ENCODE data around the gene NPRL2. TPM values are rescaled to one million over a fixed set of nuclear protein-coding genes. Genes with fewer than 3 reads are reported as not detected.

The NPRL2 gene
- total and polyA plus RNA-seq, 2 of the 8 experiments (the other 6 are each of a cell fraction or from before 2014, with no cell fraction given): 28.4 to 51.4 TPM

- Histone ChIP-seq H3K27ac (ENCODE audit: low read depth, low read length) (no peak overlapping the region), H3K9me3 (ENCODE audit: insufficient read depth in 2 of 2, low read depth in 1 of 2, low read length in 1 of 2) (no peaks in the 10 kb centered on the region), H3K27me3 (replicated peaks in 1 of 4; ENCODE audit: control insufficient read depth in 3 of 4, extremely low read depth in 1 of 4, insufficient read depth in 3 of 4, low read length in 3 of 4) (no peaks in the 10 kb centered on the region), H3K56ac (replicated peaks; ENCODE audit: insufficient read length, low read depth, low read length) (no peak overlapping the region), H2BK120ac (replicated peaks; ENCODE audit: low read depth, low read length) (no peak overlapping the region), H3K4me2 (ENCODE audit: insufficient read depth in 1 of 2, low read depth in 2 of 2, low read length in 2 of 2) (peak overlapping the region in 1 of 2 experiments; percentile 21; a peak in 1 of 4 replicates), H2AK5ac (ENCODE audit: low read depth, low read length) (no peak overlapping the region), H3K36me3 (ENCODE audit: control insufficient read depth in 2 of 4, insufficient read depth in 4 of 4, low read length in 3 of 4) (peaks cover 4 to 13% (median 12%) of the 10 kb centered on the region in 4 experiments; a peak in 5 of 8 replicates), H3K4me1 (replicated peaks in 1 of 4; ENCODE audit: control insufficient read depth in 3 of 4, insufficient read depth in 4 of 4, low read length in 3 of 4) (peaks cover 0 to 37% (median 22%) of the 10 kb centered on the region in 4 experiments; a peak in 6 of 7 replicates), H2BK12ac (ENCODE audit: low read depth, low read length) (peak overlapping the region; percentile 44; the same call in 1 of the 2 replicates), H3K23me2 (ENCODE audit: low read depth, low read length) (peaks cover 28% of the 10 kb centered on the region), H3K9ac (replicated peaks in 1 of 4; ENCODE audit: extremely low read depth in 1 of 4, low read depth in 3 of 4, low read length in 3 of 4) (no peak overlapping the region), H4K91ac (replicated peaks; ENCODE audit: insufficient read length, low read length) (no peak overlapping the region), H3K4ac (replicated peaks; ENCODE audit: insufficient read length, low read depth, low read length) (no peak overlapping the region), H4K20me1 (replicated peaks in 1 of 2; ENCODE audit: control insufficient read depth in 1 of 2, insufficient read depth in 2 of 2, low read length in 2 of 2) (peaks cover 4 to 12% of the 10 kb centered on the region in 2 experiments), H3K79me2 (ENCODE audit: control insufficient read depth in 1 of 2, insufficient read depth in 2 of 2, low read length in 2 of 2) (peaks cover 0 to 24% of the 10 kb centered on the region in 2 experiments; a peak in 2 of 4 replicates), H4K8ac (ENCODE audit: extremely low read depth, insufficient read depth, low read length) (no peak overlapping the region), H2BK5ac (ENCODE audit: low read depth, low read length) (no peak overlapping the region), H3K23ac (ENCODE audit: insufficient read length) (no peak overlapping the region), H2BK15ac (ENCODE audit: low read length) (peak overlapping the region; percentile 48; the same call in 1 of the 2 replicates), H2BK20ac (ENCODE audit: low read length) (no peak overlapping the region; the same call in 1 of the 2 replicates), H2AFZ (ENCODE audit: low read length) (no peak overlapping the region), H3K18ac (ENCODE audit: extremely low read depth, low read length) (no peak overlapping the region), H3K4me3 (ENCODE audit: extremely low read depth in 1 of 4, insufficient read depth in 2 of 4, low read depth in 3 of 4, low read length in 4 of 4) (no peak overlapping the region), H4K5ac (ENCODE audit: insufficient read length, low read depth, low read length) (no peak overlapping the region), H3K14ac (ENCODE audit: insufficient read length) (no peak overlapping the region), H3K79me1 (ENCODE audit: low read depth, low read length) (peaks cover 16% of the 10 kb centered on the region)
- FAIRE-seq: peak; percentile 81
- ChIA-PET POLR2A (ENCODE audit: partially characterized antibody) (interaction anchor here (1.1 to 12.6 kb wide), 8 partner anchors 9 to 49 kb away, joined by 3 to 149 read pairs (median 7); partner anchors contain the start of genes HYAL1, HYAL3, IFRD2 and NAA80), CTCF (ENCODE audit: partially characterized antibody) (interaction anchor here (0.7 to 7.5 kb wide), 26 partner anchors 9 to 184 kb away, joined by 3 to 75 read pairs (median 4); partner anchors contain the start of genes HYAL1, IFRD2 and LSMEM2)
- WGBS, 2 experiments (ENCODE audit: extremely low coverage in 1 of 2, insufficient coverage in 1 of 2, insufficient read length in 1 of 2, insufficient replicate concordance in 2 of 2, low coverage in 1 of 2, low lambda C conversion rate in 2 of 2, missing lambda C conversion rate in 1 of 2): 57% methylated on average over 4 of the region's 4 CpGs; no CpG with 5 or more reads in 1 of the 2 experiments
- peak in 1 of 2 experiments; percentile 96 for DNase-seq (ENCODE audit: low read depth in 1 of 2, low spot score in 2 of 2)
- TF ChIP-seq PHF8 (conservative IDR thresholded peaks at IDR 0.05; ENCODE audit: low read depth, low read length): no peak
- TF ChIP-seq SIRT6 (IDR thresholded peaks at IDR 0.05; ENCODE audit: low read length): no peak
- 0 out of 2 replicates have a peak, but pooled peaks have one; percentile 33 for TF ChIP-seq CREB1 (IDR thresholded peaks at IDR 0.05)
- peak in 2 of 3 experiments; percentile 96; a peak in 3 of 4 replicates for TF ChIP-seq CTCF (IDR thresholded peaks at IDR 0.05; ENCODE audit: control extremely low read depth in 1 of 3, insufficient read depth in 1 of 3, low read depth in 1 of 3, low read length in 3 of 3)
- TF ChIP-seq ATF2 (IDR thresholded peaks at IDR 0.05; ENCODE audit: low read length): 0 out of 2 replicates have a peak, but pooled peaks have one; percentile 30
- TF ChIP-seq SIN3A (conservative IDR thresholded peaks at IDR 0.05 in 1 of 2, IDR thresholded peaks at IDR 0.05 in 1 of 2; ENCODE audit: low read depth in 1 of 2, low read length in 2 of 2): peak in 1 of 2 experiments; percentile 58; a peak in 1 of 4 replicates
These were observed 26.0 kb downstream of the NPRL2 start for GRCh38 chr3:50324351-50325112.

Measured in H1 (cell line).